K562 (cell line): ENCODE measurements around the gene CYP1B1.

ENCODE experiments used
- CCAR2 ChIP-seq: fragments of 200-400 bp; formaldehyde crosslinking; IDR thresholded peaks from 2 replicates; pipeline ENCODE4 v1.6.1; 2017; ENCODE audit warnings: mild to moderate bottlenecking, low read depth, low read length
- CTCF ChIP-seq, 3 experiments: IDR thresholded peaks in 2 of 3; conservative IDR thresholded peaks in 1 of 3; 2 replicates each; pipeline ENCODE4 v1.5.1; 2011 to 2012; ENCODE audit warnings: low read length in 3 of 3, mild to moderate bottlenecking in 3 of 3, control low read depth in 2 of 3, improper control_type of control experiment in 1 of 3, inconsistent platforms in 1 of 3, low read depth in 1 of 3, mixed read lengths in 1 of 3, moderate library complexity in 1 of 3; ENCODE audit not compliant: insufficient read depth in 2 of 3
- E4F1 ChIP-seq: fragments of 250-450 bp; sonication (Bioruptor Pico); IDR thresholded peaks from 2 replicates; pipeline ENCODE4 v1.5.0; 2021; ENCODE audit warnings: mild to moderate bottlenecking, borderline replicate concordance
- FOXM1 ChIP-seq, 2 experiments: fragments of 450-650 bp in 1 of 2; sonication (generic) in 1 of 2; formaldehyde crosslinking in 1 of 2; IDR thresholded peaks; 2 replicates each; pipeline versions ENCODE4 v1.6.1 to v1.9.0; 2017 to 2022; ENCODE audit warnings: low read depth in 2 of 2, mild to moderate bottlenecking in 2 of 2, missing genetic modification reagents in 1 of 2, moderate library complexity in 1 of 2
- KLF1 ChIP-seq: fragments of 450-650 bp; IDR thresholded peaks from 2 replicates; pipeline ENCODE4 v1.6.1; 2016; ENCODE audit warnings: missing genetic modification characterization, missing compliant biosample characterization
- NCOA1 ChIP-seq: fragments of 450-650 bp; IDR thresholded peaks from 2 replicates; pipeline ENCODE4 v1.6.1; 2016; ENCODE audit warnings: low read depth
- PCBP2 ChIP-seq: fragments of 200-400 bp; formaldehyde crosslinking; IDR thresholded peaks from 2 replicates; pipeline ENCODE4 v1.6.1; 2018; ENCODE audit warnings: low read length, low read depth, mild to moderate bottlenecking, moderate library complexity; ENCODE audit not compliant: poor library complexity, severe bottlenecking
- POLR2AphosphoS5 ChIP-seq: IDR thresholded peaks from 2 replicates; pipeline ENCODE4 v1.6.1; 2011; ENCODE audit warnings: mild to moderate bottlenecking, low read depth, low read length, moderate library complexity; ENCODE audit not compliant: control insufficient read depth, insufficient read depth

GRCh38 chr2:38017836-38018235 is 58.1 kb downstream of the CYP1B1 start:
- no peak for TF ChIP-seq CCAR2
- no peak for TF ChIP-seq E4F1 (CRISPR knock-in tag)
- TF ChIP-seq NCOA1: no peak
- no peak for TF ChIP-seq POLR2AphosphoS5
- no peak for TF ChIP-seq FOXM1 (IDR thresholded peaks at IDR 0.05; ENCODE audit: low read depth)
- no peak for TF ChIP-seq FOXM1 (CRISPR knock-in tag; IDR thresholded peaks at IDR 0.05; ENCODE audit: low read depth)
- no peak for TF ChIP-seq PCBP2
- TF ChIP-seq CTCF (IDR thresholded peaks at IDR 0.05 in 2 of 3, conservative IDR thresholded peaks at IDR 0.05 in 1 of 3; ENCODE audit: insufficient read depth in 2 of 3, low read depth in 1 of 3, low read length in 3 of 3): no peak
- no peak for TF ChIP-seq KLF1 (tag)
